GM12892 (cell line): ENCODE measurements around the gene FBLN2.

Source experiments
- POLR2A ChIP-seq: IDR thresholded peaks from 2 replicates; pipeline ENCODE4 v1.6.1; 2011; ENCODE audit warnings: low read depth, low read length, control low read depth
- TAF1 ChIP-seq: IDR thresholded peaks from 2 replicates; pipeline ENCODE4 v1.6.1; 2011; ENCODE audit warnings: low read depth, mild to moderate bottlenecking, control low read depth, low read length, borderline replicate concordance

DNA sequence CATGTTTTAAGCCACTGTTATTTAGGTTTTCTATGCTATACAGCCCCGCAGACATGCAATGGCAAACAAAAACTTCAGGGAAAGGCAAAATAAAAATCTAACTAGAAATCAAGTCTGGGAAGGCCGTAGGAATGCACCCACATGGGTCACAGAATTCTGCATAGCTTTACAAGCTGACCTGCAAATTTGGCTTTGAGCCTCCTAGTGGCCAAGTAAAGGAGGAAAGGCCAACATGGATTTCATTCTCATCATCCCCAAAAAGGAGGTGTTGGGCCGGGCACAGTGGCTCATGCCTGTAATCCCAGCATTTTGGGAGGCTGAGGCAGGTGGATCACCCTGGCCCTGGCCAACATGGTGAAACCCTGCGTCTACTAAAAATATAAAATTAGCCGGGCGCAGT is 124.3 kb downstream of the FBLN2 start:
- TF ChIP-seq TAF1 (no peak), POLR2A (no peak)
